ENCODE results near the gene POLG2.

DNA sequence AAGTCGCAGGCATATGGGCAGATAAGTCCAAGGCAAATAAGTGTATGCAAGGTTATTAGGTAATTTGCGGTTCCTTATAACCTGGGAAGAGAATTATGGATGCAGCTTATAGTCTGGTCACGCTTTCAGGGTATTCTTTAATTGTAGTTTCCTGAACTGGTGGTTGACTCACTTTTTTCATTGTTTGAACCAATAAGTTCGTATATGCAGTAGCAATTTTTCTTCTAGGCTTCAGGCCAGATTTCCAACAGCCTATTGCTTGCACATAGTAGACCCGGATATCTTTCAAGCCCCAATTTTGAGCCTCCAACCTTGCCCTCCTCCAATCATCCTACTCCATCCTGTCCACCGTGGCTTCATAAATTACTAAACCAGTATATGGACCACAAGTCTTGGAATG lies 22.7 kb upstream of the POLG2 start:
- TF ChIP-seq, protein P1, sequence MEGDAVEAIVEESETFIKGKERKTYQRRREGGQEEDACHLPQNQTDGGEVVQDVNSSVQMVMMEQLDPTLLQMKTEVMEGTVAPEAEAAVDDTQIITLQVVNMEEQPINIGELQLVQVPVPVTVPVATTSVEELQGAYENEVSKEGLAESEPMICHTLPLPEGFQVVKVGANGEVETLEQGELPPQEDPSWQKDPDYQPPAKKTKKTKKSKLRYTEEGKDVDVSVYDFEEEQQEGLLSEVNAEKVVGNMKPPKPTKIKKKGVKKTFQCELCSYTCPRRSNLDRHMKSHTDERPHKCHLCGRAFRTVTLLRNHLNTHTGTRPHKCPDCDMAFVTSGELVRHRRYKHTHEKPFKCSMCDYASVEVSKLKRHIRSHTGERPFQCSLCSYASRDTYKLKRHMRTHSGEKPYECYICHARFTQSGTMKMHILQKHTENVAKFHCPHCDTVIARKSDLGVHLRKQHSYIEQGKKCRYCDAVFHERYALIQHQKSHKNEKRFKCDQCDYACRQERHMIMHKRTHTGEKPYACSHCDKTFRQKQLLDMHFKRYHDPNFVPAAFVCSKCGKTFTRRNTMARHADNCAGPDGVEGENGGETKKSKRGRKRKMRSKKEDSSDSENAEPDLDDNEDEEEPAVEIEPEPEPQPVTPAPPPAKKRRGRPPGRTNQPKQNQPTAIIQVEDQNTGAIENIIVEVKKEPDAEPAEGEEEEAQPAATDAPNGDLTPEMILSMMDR (IDR thresholded peaks at IDR 0.05): no peak
- TF ChIP-seq ZFX (IDR thresholded peaks at IDR 0.05; ENCODE audit: borderline replicate concordance): no peak
